H1 (cell line): Measurements from ENCODE around the gene S100A6. TPM values are rescaled to one million over a fixed set of nuclear protein-coding genes. Genes with fewer than 3 reads are reported as not detected.

ENCODE experiments used
- CTCF ChIA-PET: fragments of 300-600 bp; sonication (Branson Sonifier 250); formaldehyde crosslinking; loops from one replicate; lab custom pipeline; 2021; ENCODE audit not compliant: partially characterized antibody; lab: Charles Lee
- POLR2A ChIA-PET: fragments of 300-600 bp; sonication (Branson Sonifier 250); formaldehyde crosslinking; loops from one replicate; lab custom pipeline; 2021; ENCODE audit warnings: inconsistent platforms; ENCODE audit not compliant: partially characterized antibody; lab: Charles Lee
- DNase-seq, 2 experiments: peaks; one replicate each; pipeline versions ENCODE4 v3.0.0 to v3.0.0-alpha.2; 2010 to 2022; ENCODE audit warnings: low spot score in 2 of 2, low read depth in 1 of 2, mixed read lengths in 1 of 2
- FAIRE-seq: peaks from 2 replicates; lab custom pipeline; 2011; peaks lifted over from hg19 to GRCh38; lab: Jason Lieb, UNC
- H2AFZ ChIP-seq: 2 replicates; pipeline ENCODE4 v1.8.1; 2012; ENCODE audit warnings: low read length, inconsistent platforms
- H2AK5ac ChIP-seq: 2 replicates; pipeline ENCODE4 v1.6.1; 2013; ENCODE audit warnings: low read depth, low read length
- H2BK120ac ChIP-seq: replicated peaks from 2 replicates; pipeline ENCODE3; 2013; ENCODE audit warnings: low read depth, low read length, inconsistent platforms
- H2BK12ac ChIP-seq: 2 replicates; pipeline ENCODE4 v1.6.1; 2013; ENCODE audit warnings: low read depth, low read length
- H2BK15ac ChIP-seq: 2 replicates; pipeline ENCODE4 v1.6.1; 2013; ENCODE audit warnings: low read length
- H2BK20ac ChIP-seq: 2 replicates; pipeline ENCODE4 v1.6.1; 2013; ENCODE audit warnings: low read length
- H2BK5ac ChIP-seq: 2 replicates; pipeline ENCODE4 v1.6.1; 2013; ENCODE audit warnings: low read depth, low read length
- H3K14ac ChIP-seq: 2 replicates; pipeline ENCODE4 v1.6.1; 2013; ENCODE audit warnings: inconsistent platforms; ENCODE audit not compliant: insufficient read length
- H3K18ac ChIP-seq: 2 replicates; pipeline ENCODE4 v1.6.1; 2013; ENCODE audit warnings: low read length; ENCODE audit errors: extremely low read depth
- H3K23ac ChIP-seq: 2 replicates; pipeline ENCODE4 v1.6.1; 2013; ENCODE audit warnings: inconsistent platforms; ENCODE audit not compliant: insufficient read length
- H3K23me2 ChIP-seq: 2 replicates; pipeline ENCODE4 v1.6.1; 2013; ENCODE audit warnings: low read depth, low read length
- H3K27ac ChIP-seq: 2 replicates; pipeline ENCODE4 v1.6.1; 2011; ENCODE audit warnings: low read depth, low read length, inconsistent platforms
- H3K27me3 ChIP-seq, 4 experiments: replicated peaks in 1 of 4; 1 replicate in 1 of 4; 2 replicates in 3 of 4; pipeline versions ENCODE4 v1.6.1 to v1.8.1; 2011 to 2013; ENCODE audit warnings: low read length in 3 of 4, mild to moderate bottlenecking in 3 of 4, inconsistent platforms in 2 of 4, mixed read lengths in 2 of 4, moderate library complexity in 1 of 4; ENCODE audit not compliant: control insufficient read depth in 3 of 4, insufficient read depth in 3 of 4; ENCODE audit errors: extremely low read depth in 1 of 4
- H3K36me3 ChIP-seq, 4 experiments: 2 replicates each; pipeline versions ENCODE4 v1.6.1 to v1.8.1; 2011 to 2013; ENCODE audit warnings: mild to moderate bottlenecking in 4 of 4, low read length in 3 of 4, moderate library complexity in 2 of 4, control low read depth in 1 of 4, inconsistent platforms in 1 of 4; ENCODE audit not compliant: insufficient read depth in 4 of 4, control insufficient read depth in 2 of 4
- H3K4ac ChIP-seq: replicated peaks from 2 replicates; pipeline ENCODE3; 2013; ENCODE audit warnings: low read length, low read depth, mixed read lengths, inconsistent platforms; ENCODE audit not compliant: insufficient read length
- H3K4me1 ChIP-seq, 4 experiments: replicated peaks in 1 of 4; 1 replicate in 1 of 4; 2 replicates in 3 of 4; pipeline versions ENCODE4 v1.6.1 to v1.8.1; 2011 to 2013; ENCODE audit warnings: low read length in 3 of 4, inconsistent platforms in 2 of 4, mixed read lengths in 1 of 4; ENCODE audit not compliant: insufficient read depth in 4 of 4, control insufficient read depth in 3 of 4
- H3K4me2 ChIP-seq, 2 experiments: 2 replicates each; pipeline versions ENCODE4 v1.6.1 to v1.8.1; 2011 to 2013; ENCODE audit warnings: low read depth in 2 of 2, low read length in 2 of 2, control low read depth in 1 of 2, inconsistent platforms in 1 of 2, mild to moderate bottlenecking in 1 of 2; ENCODE audit not compliant: insufficient read depth in 1 of 2
- H3K4me3 ChIP-seq, 4 experiments: fragments of 200-600, 300-600 bp in 1 of 4; sonication (generic), shearing (Covaris generic), sonication (Bioruptor Twin) in 1 of 4; 2 replicates each; pipeline versions ENCODE4 v1.5.1 to v1.8.1; 2011 to 2016; ENCODE audit warnings: low read length in 4 of 4, low read depth in 3 of 4, control low read depth in 2 of 4, inconsistent platforms in 2 of 4, mild to moderate bottlenecking in 2 of 4, mixed read lengths in 1 of 4, moderate library complexity in 1 of 4; ENCODE audit not compliant: insufficient read depth in 2 of 4; ENCODE audit errors: extremely low read depth in 1 of 4
- H3K56ac ChIP-seq: replicated peaks from 2 replicates; pipeline ENCODE3; 2013; ENCODE audit warnings: low read depth, mild to moderate bottlenecking, mixed read lengths, low read length, inconsistent platforms; ENCODE audit not compliant: insufficient read length
- H3K79me1 ChIP-seq: 2 replicates; pipeline ENCODE4 v1.6.1; 2013; ENCODE audit warnings: low read depth, low read length, control low read depth
- H3K79me2 ChIP-seq, 2 experiments: 2 replicates each; pipeline versions ENCODE4 v1.6.1 to v1.8.1; 2012 to 2013; ENCODE audit warnings: low read length in 2 of 2, mild to moderate bottlenecking in 2 of 2, inconsistent platforms in 1 of 2; ENCODE audit not compliant: insufficient read depth in 2 of 2, control insufficient read depth in 1 of 2
- H3K9ac ChIP-seq, 4 experiments: replicated peaks in 1 of 4; 1 replicate in 1 of 4; 2 replicates in 3 of 4; pipeline versions ENCODE4 v1.6.1 to v1.8.1; 2011 to 2013; ENCODE audit warnings: low read depth in 3 of 4, low read length in 3 of 4, control low read depth in 2 of 4, mild to moderate bottlenecking in 2 of 4, moderate library complexity in 2 of 4, inconsistent platforms in 1 of 4; ENCODE audit errors: extremely low read depth in 1 of 4
- H3K9me3 ChIP-seq, 2 experiments: 2 replicates each; pipeline versions ENCODE4 v1.6.1 to v1.8.1; 2012 to 2013; ENCODE audit warnings: mild to moderate bottlenecking in 2 of 2, moderate library complexity in 2 of 2, control low read depth in 1 of 2, inconsistent platforms in 1 of 2, low read depth in 1 of 2, low read length in 1 of 2, mixed read lengths in 1 of 2; ENCODE audit not compliant: insufficient read depth in 2 of 2
- H4K20me1 ChIP-seq, 2 experiments: replicated peaks in 1 of 2; 2 replicates each; pipeline versions ENCODE3 to v1.8.1; 2011 to 2013; ENCODE audit warnings: inconsistent platforms in 2 of 2, low read length in 2 of 2, mild to moderate bottlenecking in 1 of 2; ENCODE audit not compliant: insufficient read depth in 2 of 2, control insufficient read depth in 1 of 2
- H4K5ac ChIP-seq: 2 replicates; pipeline ENCODE4 v1.6.1; 2013; ENCODE audit warnings: low read length, low read depth, mixed read lengths, inconsistent platforms; ENCODE audit not compliant: insufficient read length
- H4K8ac ChIP-seq: 2 replicates; pipeline ENCODE4 v1.8.0; 2013; ENCODE audit warnings: mild to moderate bottlenecking, moderate library complexity, low read length, inconsistent platforms; ENCODE audit not compliant: insufficient read depth; ENCODE audit errors: extremely low read depth
- H4K91ac ChIP-seq: replicated peaks from 2 replicates; pipeline ENCODE3; 2013; ENCODE audit warnings: low read length, mixed read lengths, inconsistent platforms; ENCODE audit not compliant: insufficient read length
- ATF2 ChIP-seq: IDR thresholded peaks from 2 replicates; pipeline ENCODE4 v1.6.1; 2012; ENCODE audit warnings: low read length, inconsistent platforms
- CHD2 ChIP-seq: IDR thresholded peaks from 2 replicates; pipeline ENCODE4 v1.6.1; 2012; ENCODE audit warnings: low read length, improper control_type of control experiment
- EP300 ChIP-seq, 2 experiments: IDR thresholded peaks; 1 replicate in 1 of 2; 2 replicates in 1 of 2; pipeline ENCODE4 v1.6.1; 2011 to 2012; ENCODE audit warnings: low read depth in 2 of 2, low read length in 2 of 2, mild to moderate bottlenecking in 2 of 2, borderline replicate concordance in 1 of 2, inconsistent platforms in 1 of 2, moderate library complexity in 1 of 2
- RFX5 ChIP-seq: IDR thresholded peaks from 2 replicates; pipeline ENCODE4 v1.6.1; 2011; ENCODE audit warnings: low read depth, low read length, improper control_type of control experiment, borderline replicate concordance
- SIRT6 ChIP-seq: IDR thresholded peaks from one replicate; pipeline ENCODE4 v1.7.1; 2012; ENCODE audit warnings: low read length, inconsistent platforms
- SP2 ChIP-seq: IDR thresholded peaks from 2 replicates; pipeline ENCODE4 v1.6.1; 2012; ENCODE audit warnings: mild to moderate bottlenecking, low read length, inconsistent platforms
- TBP ChIP-seq: IDR thresholded peaks from 2 replicates; pipeline ENCODE4 v1.6.1; 2011; ENCODE audit warnings: low read depth, low read length, improper control_type of control experiment
- USF2 ChIP-seq: IDR thresholded peaks from 2 replicates; pipeline ENCODE4 v1.6.1; 2011; ENCODE audit warnings: low read length, improper control_type of control experiment
- YY1 ChIP-seq: IDR thresholded peaks from 2 replicates; pipeline ENCODE4 v1.6.1; 2011; ENCODE audit warnings: low read depth, mild to moderate bottlenecking, low read length
- WGBS, 2 experiments: shearing (Covaris generic) in 1 of 2; methylation state at CpG; one replicate each; pipeline versions ENCODE4 v1.1.6 to v1.1.7; 2013 to 2015; ENCODE audit warnings: low lambda C conversion rate in 2 of 2, mixed read lengths in 2 of 2, inconsistent platforms in 1 of 2, low coverage in 1 of 2, missing lambda C conversion rate in 1 of 2; ENCODE audit not compliant: insufficient replicate concordance in 2 of 2, insufficient coverage in 1 of 2, insufficient read length in 1 of 2; ENCODE audit errors: extremely low coverage in 1 of 2, missing lambda C conversion rate in 1 of 2; 5-methylcytosine and 5-hydroxymethylcytosine counted together
- polyA plus RNA-seq, 7 experiments: library from polyadenylated mRNA; depleted of rRNA in 3 of 7; stranded (reverse) in 5 of 7; unstranded in 2 of 7; fragments of >200 nt in 5 of 7; fragments of 200-250 nt in 2 of 7; gene quantifications; 1 replicate in 5 of 7; 2 replicates in 1 of 7; 4 replicates in 1 of 7; pipeline versions ENCODE4 v1.2.1 to v1.2.3, GENCODE V29; 2011 to 2013; ENCODE audit warnings: missing spikeins in 2 of 7, mixed read lengths in 2 of 7
- total RNA-seq: library from RNA; stranded (reverse); fragmentation: NEBNext Ultra II Directional; extraction: Animal tissue kit (Norgen Biotek cat#: 25700); gene quantifications from 2 replicates; pipeline ENCODE4 v1.2.1, GENCODE V29; 2021

The S100A6 gene
- total and polyA plus RNA-seq, 2 of the 8 experiments (the other 6 are each of a cell fraction or from before 2014, with no cell fraction given): 11.1 to 63.0 TPM

- DNase-seq (no peak), FAIRE-seq (no peak)
- H3K4ac ChIP-seq: no peak overlapping the region
- H3K79me2 ChIP-seq: no peaks in the 10 kb centered on the region
- no peaks in the 10 kb centered on the region for H3K36me3 ChIP-seq
- H4K5ac ChIP-seq: no peak overlapping the region
- H3K18ac ChIP-seq: 0 out of 2 replicates have a peak overlapping the region, but pooled peaks have one; percentile 82
- ChIA-PET CTCF (interaction anchor here (0.8 to 10.2 kb wide), 7 partner anchors 9 to 91 kb away, joined by 3 to 165 read pairs (median 30); partner anchors contain the start of genes S100A1, S100A13, S100A14 and S100A16), POLR2A (interaction anchor here (2.8 kb wide), 1 partner anchor 31 kb away, joined by 10 read pairs; no protein-coding TSS in a partner anchor)
- peaks cover 0 to 19% (median 6%) of the 10 kb centered on the region in 4 experiments; a peak in 5 of 7 replicates for H3K27me3 ChIP-seq
- no peak overlapping the region for H2AFZ ChIP-seq
- peak overlapping the region; percentile 92 for H4K91ac ChIP-seq
- no peaks in the 10 kb centered on the region for H3K79me1 ChIP-seq
- no peak overlapping the region for H3K23ac ChIP-seq
- peak overlapping the region; percentile 96; the same call in 1 of the 2 replicates for H2BK12ac ChIP-seq
- no peak overlapping the region for H4K8ac ChIP-seq
- 0 out of 2 replicates have a peak overlapping the region, but pooled peaks have one; percentile 7 for H2AK5ac ChIP-seq
- no peaks in the 10 kb centered on the region for H4K20me1 ChIP-seq
- H2BK120ac ChIP-seq: no peak overlapping the region
- H3K9me3 ChIP-seq: no peaks in the 10 kb centered on the region
- H2BK20ac ChIP-seq: peak overlapping the region; percentile 90; the same call in 1 of the 2 replicates
- no peak overlapping the region for H3K9ac ChIP-seq
- H2BK5ac ChIP-seq: peak overlapping the region; percentile 29; the same call in 1 of the 2 replicates
- no peak overlapping the region for H3K56ac ChIP-seq
- H3K27ac ChIP-seq: no peak overlapping the region
- H3K4me2 ChIP-seq: peak overlapping the region; percentile 74 to 75
- no peak overlapping the region for H3K14ac ChIP-seq
- WGBS, 2 experiments: 91% methylated on average over 7 of the region's 9 CpGs; no CpG with 5 or more reads in 1 of the 2 experiments
- peaks cover 2% of the 10 kb centered on the region for H3K23me2 ChIP-seq
- peaks cover 15 to 38% (median 24%) of the 10 kb centered on the region in 4 experiments for H3K4me1 ChIP-seq
- peak overlapping the region; percentile 74; the same call in 1 of the 2 replicates for H2BK15ac ChIP-seq
- H3K4me3 ChIP-seq: peak overlapping the region in 1 of 4 experiments; percentile 55; a peak in 2 of 8 replicates
- no peak for TF ChIP-seq USF2
- TF ChIP-seq CHD2: no peak
- TF ChIP-seq RFX5: no peak
- TF ChIP-seq SP2: no peak
- no peak for TF ChIP-seq YY1
- TF ChIP-seq ATF2: no peak
- TF ChIP-seq TBP: no peak
- TF ChIP-seq EP300 (IDR thresholded peaks at IDR 0.05; ENCODE audit: borderline replicate concordance in 1 of 2, low read depth in 2 of 2, low read length in 2 of 2): no peak
- no peak for TF ChIP-seq SIRT6
Observed at GRCh38 chr1:153536671-153537375, 1.0 kb upstream of the S100A6 start.
